ENCODE results near the gene ECM1. TPM values are rescaled to one million over a fixed set of nuclear protein-coding genes. Genes with fewer than 3 reads are reported as not detected.

The ECM1 gene
- total RNA-seq, 1 experiment from 2014 or later: 0.95 TPM

- peaks cover 44% of the 10 kb centered on the region for H3K4me1 ChIP-seq
- Mint-ChIP-seq H3K4me3 (ENCODE audit: unreplicated experiment) (no peak overlapping the region), H3K27ac (ENCODE audit: unreplicated experiment) (no peak overlapping the region), H3K27me3 (ENCODE audit: insufficient read depth, unreplicated experiment) (no peaks in the 10 kb centered on the region), H3K9me3 (ENCODE audit: unreplicated experiment) (no peaks in the 10 kb centered on the region), H3K36me3 (ENCODE audit: insufficient read depth, unreplicated experiment) (peaks cover 36% of the 10 kb centered on the region), H3K4me1 (ENCODE audit: low read depth, unreplicated experiment) (peaks cover 15% of the 10 kb centered on the region)
- BruUV-seq (replicated peaks): no TSS peak
- ChIA-PET POLR2A (no interaction called here), CTCF (interaction anchor here (0.7 kb wide), 1 partner anchor 21 kb away, joined by 4 read pairs; no protein-coding TSS in a partner anchor)
- H3K4me3 ChIP-seq (ENCODE audit: low read depth, low read length): no peak overlapping the region
- no peaks in the 10 kb centered on the region for H3K27me3 ChIP-seq (replicated peaks; ENCODE audit: control insufficient read depth, insufficient read depth, low read length)
- H3K36me3 ChIP-seq (ENCODE audit: control insufficient read depth, insufficient read depth, low read length): no peaks in the 10 kb centered on the region; the same call in 1 of the 2 replicates
- no peaks in the 10 kb centered on the region for H3K9me3 ChIP-seq
- DNase-seq: no peak
- intact Hi-C loops (cut with micrococcal nuclease; ENCODE audit: unreplicated experiment): no loop called here
- no peak for TF ChIP-seq CTCF (IDR thresholded peaks at IDR 0.05; ENCODE audit: insufficient read depth in 1 of 2, low read depth in 1 of 2, low read length in 1 of 2, severe bottlenecking in 1 of 2, unreplicated experiment in 1 of 2)
Observed at GRCh38 chr1:150554086-150554452, 46.2 kb downstream of the ECM1 start.

GRCh38 chr1:150555198-150555970 is 47.5 kb downstream of the ECM1 start:
- CTCF ChIA-PET: no interaction called here

More at GRCh38 chr1:150555198-150555970, 47.5 kb downstream of the ECM1 start:
- DNase-seq: no peak
- Mint-ChIP-seq H3K36me3 (ENCODE audit: insufficient read depth, unreplicated experiment) (peaks cover 31% of the 10 kb centered on the region), H3K4me3 (ENCODE audit: unreplicated experiment) (no peak overlapping the region), H3K4me1 (ENCODE audit: low read depth, unreplicated experiment) (peaks cover 15% of the 10 kb centered on the region), H3K27ac (ENCODE audit: unreplicated experiment) (no peak overlapping the region), H3K9me3 (ENCODE audit: unreplicated experiment) (no peaks in the 10 kb centered on the region), H3K27me3 (ENCODE audit: insufficient read depth, unreplicated experiment) (no peaks in the 10 kb centered on the region)
- Histone ChIP-seq H3K4me1 (peaks cover 38% of the 10 kb centered on the region), H3K4me3 (ENCODE audit: low read depth, low read length) (no peak overlapping the region), H3K36me3 (ENCODE audit: control insufficient read depth, insufficient read depth, low read length) (no peaks in the 10 kb centered on the region; the same call in 1 of the 2 replicates), H3K27me3 (replicated peaks; ENCODE audit: control insufficient read depth, insufficient read depth, low read length) (no peaks in the 10 kb centered on the region), H3K9me3 (no peaks in the 10 kb centered on the region)
- no TSS peak for BruUV-seq (replicated peaks)
- intact Hi-C loops (cut with micrococcal nuclease; ENCODE audit: unreplicated experiment): no loop called here
- POLR2A ChIA-PET: no interaction called here
- no peak for TF ChIP-seq CTCF (IDR thresholded peaks at IDR 0.05; ENCODE audit: insufficient read depth in 1 of 2, low read depth in 1 of 2, low read length in 1 of 2, severe bottlenecking in 1 of 2, unreplicated experiment in 1 of 2)

Data from Caco-2 (cell line).